Right ventricle myocardium superior (tissue), 1 donor: ENCODE measurements around the gene BBS5. TPM values are rescaled to one million over a fixed set of nuclear protein-coding genes. Genes with fewer than 3 reads are reported as not detected.
"Not testable (repeated sequence)": the region's sequence is repeated elsewhere in the genome, so short reads cannot be mapped to it uniquely, and the experiment has no call there.

Experiments
- ATAC-seq: fragments of 200-7000 bp; cut with Tn5 transposase; one replicate; pipeline ENCODE4 v1.9.1; 2020; ENCODE audit warnings: mild to moderate bottlenecking; ENCODE audit not compliant: poor library complexity
- DNase-seq: peaks from one replicate; pipeline ENCODE4 v3.0.0-alpha.2; 2020
- intact Hi-C: fragments of 100-400 bp; cut with DNase I; formaldehyde crosslinking; loops from one replicate; pipeline ENCODE4 v1.11.2; 2022
- total RNA-seq: library from RNA; stranded (reverse); fragmentation: NEBNext Ultra II Directional; extraction: Animal tissue kit (Norgen Biotek cat#: 25700); gene quantifications from one replicate; pipeline ENCODE4 v1.2.1, GENCODE V29; 2021
- donor health status: DM: no; HTN: yes; CAD: no; lungs with severe emphysema.

BBS5 gene
- total RNA-seq, 1 donor from 2014 or later: 7.4 TPM

- ATAC-seq (no peak), DNase-seq (no peak)
- intact Hi-C loops: no loop called here
Measured at GRCh38 chr2:169478745-169479256, 493 bp upstream of the BBS5 start.

- no peak for DNase-seq
- intact Hi-C loops: no loop called here
- ATAC-seq: no peak
Measured at GRCh38 chr2:169480079-169480465, 778 bp downstream of the BBS5 start.

GRCh38 chr2:169485650-169486138 lies 6.4 kb downstream of the BBS5 start:
- intact Hi-C loops: no loop called here
- ATAC-seq (no peak), DNase-seq (no peak)

GRCh38 chr2:169486487-169486886 lies 7.2 kb downstream of the BBS5 start:
- DNase-seq (no peak), ATAC-seq (no peak)
- intact Hi-C loops: no loop called here

GRCh38 chr2:169490834-169491233 lies 11.5 kb downstream of the BBS5 start:
- intact Hi-C loops: no loop called here
- no peak for ATAC-seq
- DNase-seq: no peak

- intact Hi-C loops: no loop called here
- DNase-seq: no peak
- ATAC-seq: no peak
Measured at GRCh38 chr2:169491378-169491777, 12.1 kb downstream of the BBS5 start.

- intact Hi-C loops: no loop called here
- no peak for ATAC-seq
- DNase-seq: no peak
Measured at GRCh38 chr2:169493360-169493759, 14.1 kb downstream of the BBS5 start.

- DNase-seq: no peak
- ATAC-seq: no peak
- intact Hi-C loops: no loop called here
Measured at GRCh38 chr2:169495310-169495928, 16.1 kb downstream of the BBS5 start.

- intact Hi-C loops: no loop called here
- ATAC-seq (no peak), DNase-seq (no peak)
Measured at GRCh38 chr2:169504651-169505050, 25.4 kb downstream of the BBS5 start.

- ATAC-seq (no peak), DNase-seq (no peak)
- intact Hi-C loops: no loop called here
Measured at GRCh38 chr2:169507698-169508097, 28.4 kb downstream of the BBS5 start.

GRCh38 chr2:169509298-169509885 lies 30.1 kb downstream of the BBS5 start, which contains the start of gene KLHL41:
TSS of gene KLHL41 (plus strand) at chr2:169509702. CDS start at chr2:169509779, 77 bp downstream.
- ATAC-seq: peak; percentile 72
- DNase-seq: no peak
- intact Hi-C loops: no loop called here

GRCh38 chr2:169509955-169510354 lies 30.7 kb downstream of the BBS5 start:
- ATAC-seq: peak; percentile 8

GRCh38 chr2:169510496-169510895 lies 31.2 kb downstream of the BBS5 start:
- ATAC-seq: peak; percentile 3
- intact Hi-C loops: no loop called here
- DNase-seq: no peak

More at GRCh38 chr2:169509955-169510354, 30.7 kb downstream of the BBS5 start:
- intact Hi-C loops: no loop called here
- no peak for DNase-seq

- intact Hi-C loops: no loop called here
- no peak for ATAC-seq
Measured at GRCh38 chr2:169511818-169512217, 32.5 kb downstream of the BBS5 start.

GRCh38 chr2:169512525-169512924 lies 33.2 kb downstream of the BBS5 start:
- intact Hi-C loops: no loop called here
- ATAC-seq (no peak), DNase-seq (no peak)

More at GRCh38 chr2:169511818-169512217, 32.5 kb downstream of the BBS5 start:
- no peak for DNase-seq

GRCh38 chr2:169513094-169513493 lies 33.8 kb downstream of the BBS5 start:
- ATAC-seq: no peak
- no peak for DNase-seq
- intact Hi-C loops: no loop called here

GRCh38 chr2:169513926-169514325 lies 34.6 kb downstream of the BBS5 start:
- peak; percentile 70 for ATAC-seq
- DNase-seq: no peak
- intact Hi-C loops: no loop called here

GRCh38 chr2:169514758-169515157 lies 35.5 kb downstream of the BBS5 start:
- ATAC-seq, intact Hi-C loops, DNase-seq: not testable (repeated sequence)

- DNase-seq, ATAC-seq, intact Hi-C loops: not testable (repeated sequence)
Measured at GRCh38 chr2:169516488-169516995, 37.2 kb downstream of the BBS5 start.

GRCh38 chr2:169520896-169521295 lies 41.6 kb downstream of the BBS5 start:
- DNase-seq: no peak
- intact Hi-C loops: no loop called here
- ATAC-seq: no peak
